Natural killer cell (primary cell): ENCODE measurements around the gene DENND5A. TPM values are rescaled to one million over a fixed set of nuclear protein-coding genes. Genes with fewer than 3 reads are reported as not detected.

ENCODE experiments used
- ATAC-seq, 3 donors: fragments of 150-1000 bp in 2 of 3; fragments of 200-7000 bp in 1 of 3; cut with Tn5 transposase; 1 replicate in 1 of 3; 2 replicates in 2 of 3; pipeline ENCODE4 v1.10.0; 2021; ENCODE audit warnings: mild to moderate bottlenecking in 2 of 3, moderate library complexity in 2 of 3
- DNase-seq, 2 donors: peaks; one replicate each; pipeline versions ENCODE4 v3.0.0 to v3.0.0-alpha.2; 2013 to 2021; ENCODE audit warnings: mixed read lengths in 1 of 2
- H3K27ac ChIP-seq: one replicate; pipeline ENCODE4 v1.5.1; 2013; ENCODE audit warnings: mild to moderate bottlenecking, low read length
- H3K27me3 ChIP-seq: one replicate; pipeline ENCODE4 v1.6.1; 2013; ENCODE audit warnings: low read length; ENCODE audit not compliant: control insufficient read depth, insufficient read depth
- H3K36me3 ChIP-seq: one replicate; pipeline ENCODE4 v1.6.1; 2013; ENCODE audit warnings: low read length; ENCODE audit not compliant: control insufficient read depth, insufficient read depth
- H3K4me1 ChIP-seq: one replicate; pipeline ENCODE4 v1.6.1; 2013; ENCODE audit warnings: low read length; ENCODE audit not compliant: control insufficient read depth, insufficient read depth
- H3K4me3 ChIP-seq: one replicate; pipeline ENCODE4 v1.5.1; 2013; ENCODE audit warnings: low read length
- H3K9me3 ChIP-seq: one replicate; pipeline ENCODE4 v1.6.1; 2013; ENCODE audit warnings: low read length; ENCODE audit not compliant: control insufficient read depth, insufficient read depth
- H3K27ac Mint-ChIP-seq, 2 donors: one replicate each; pipeline ENCODE4 v1.8.0; 2022; ENCODE audit warnings: mild to moderate bottlenecking in 2 of 2, mixed read lengths in 2 of 2, moderate library complexity in 1 of 2
- H3K27me3 Mint-ChIP-seq, 2 donors: one replicate each; pipeline ENCODE4 v1.8.0; 2022; ENCODE audit warnings: low read depth in 2 of 2, mixed read lengths in 2 of 2
- H3K36me3 Mint-ChIP-seq: one replicate; pipeline ENCODE4 v1.8.0; 2022; ENCODE audit warnings: mixed read lengths
- H3K4me1 Mint-ChIP-seq, 2 donors: one replicate each; pipeline ENCODE4 v1.8.0; 2022; ENCODE audit warnings: mixed read lengths in 2 of 2
- H3K4me3 Mint-ChIP-seq: one replicate; pipeline ENCODE4 v1.8.0; 2022; ENCODE audit warnings: mild to moderate bottlenecking, moderate library complexity, mixed read lengths
- H3K9me3 Mint-ChIP-seq, 2 donors: one replicate each; pipeline ENCODE4 v1.8.0; 2022; ENCODE audit warnings: mixed read lengths in 2 of 2
- WGBS: methylation state at CpG from one replicate; pipeline ENCODE4 v1.1.7; 2013; ENCODE audit warnings: missing lambda C conversion rate; ENCODE audit not compliant: insufficient coverage; 5-methylcytosine and 5-hydroxymethylcytosine counted together
- intact Hi-C: fragments of 100-400 bp; cut with micrococcal nuclease; formaldehyde crosslinking; loops from one replicate; pipeline ENCODE4 v1.14.2; 2022
- total RNA-seq, 4 donors: library from RNA; stranded (reverse); fragments of 120-200 nt in 1 of 4; gene quantifications; one replicate each; pipeline versions ENCODE4 v1.2.3 to v1.2.4, GENCODE V29; 2013 to 2022
- TF ChIP-seq, protein P1 (sequence below): fragments of 200-600 bp; IDR thresholded peaks from one replicate; pipeline ENCODE4 v1.8.0; 2022; ENCODE audit warnings: antibody characterized with exemption

DENND5A gene
- total RNA-seq, 3 donors from 2014 or later (not counting 1 experiment from before 2014, with no cell fraction given), result 23.8 to 42.5 (median 38.7) TPM

DNA sequence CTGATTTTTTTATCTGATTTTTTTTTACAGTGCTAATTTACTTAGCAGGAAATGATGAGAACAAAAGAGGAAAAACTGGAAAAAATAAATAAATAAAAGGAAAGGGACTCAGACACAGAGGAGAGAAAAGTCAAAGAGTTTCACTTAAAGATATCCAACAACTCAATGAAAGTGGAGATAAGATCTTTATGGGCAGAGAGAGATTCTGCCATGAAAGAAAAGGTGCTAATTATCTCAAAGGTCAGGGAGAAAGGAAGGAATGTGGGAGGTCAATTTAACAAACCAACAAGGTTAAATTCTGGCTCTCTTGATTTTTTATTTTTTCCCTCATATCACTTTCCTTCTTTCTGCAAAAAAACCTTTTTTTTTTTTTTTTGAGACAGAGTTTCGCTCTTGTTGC, 86.0 kb downstream of the DENND5A start:
- H3K36me3 ChIP-seq, result peaks cover 9% of the 10 kb centered on the region
- Mint-ChIP-seq H3K36me3 (no peaks in the 10 kb centered on the region), H3K4me3 (no peak overlapping the region), H3K4me1 (no peaks in the 10 kb centered on the region), H3K9me3 (no peaks in the 10 kb centered on the region), H3K27ac (no peak overlapping the region), H3K27me3 (no peaks in the 10 kb centered on the region)
- DNase-seq (no peak), ATAC-seq (no peak)
- TF ChIP-seq, protein P1, sequence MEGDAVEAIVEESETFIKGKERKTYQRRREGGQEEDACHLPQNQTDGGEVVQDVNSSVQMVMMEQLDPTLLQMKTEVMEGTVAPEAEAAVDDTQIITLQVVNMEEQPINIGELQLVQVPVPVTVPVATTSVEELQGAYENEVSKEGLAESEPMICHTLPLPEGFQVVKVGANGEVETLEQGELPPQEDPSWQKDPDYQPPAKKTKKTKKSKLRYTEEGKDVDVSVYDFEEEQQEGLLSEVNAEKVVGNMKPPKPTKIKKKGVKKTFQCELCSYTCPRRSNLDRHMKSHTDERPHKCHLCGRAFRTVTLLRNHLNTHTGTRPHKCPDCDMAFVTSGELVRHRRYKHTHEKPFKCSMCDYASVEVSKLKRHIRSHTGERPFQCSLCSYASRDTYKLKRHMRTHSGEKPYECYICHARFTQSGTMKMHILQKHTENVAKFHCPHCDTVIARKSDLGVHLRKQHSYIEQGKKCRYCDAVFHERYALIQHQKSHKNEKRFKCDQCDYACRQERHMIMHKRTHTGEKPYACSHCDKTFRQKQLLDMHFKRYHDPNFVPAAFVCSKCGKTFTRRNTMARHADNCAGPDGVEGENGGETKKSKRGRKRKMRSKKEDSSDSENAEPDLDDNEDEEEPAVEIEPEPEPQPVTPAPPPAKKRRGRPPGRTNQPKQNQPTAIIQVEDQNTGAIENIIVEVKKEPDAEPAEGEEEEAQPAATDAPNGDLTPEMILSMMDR, result no peak
- no peak overlapping the region for H3K27ac ChIP-seq
- H3K27me3 ChIP-seq, result no peaks in the 10 kb centered on the region
- intact Hi-C loops, result no loop called here
- H3K4me1 ChIP-seq, result no peaks in the 10 kb centered on the region
- no peak overlapping the region for H3K4me3 ChIP-seq
- WGBS, result no CpG with 5 or more reads among the region's 1 CpG
- H3K9me3 ChIP-seq, result no peaks in the 10 kb centered on the region

DNA sequence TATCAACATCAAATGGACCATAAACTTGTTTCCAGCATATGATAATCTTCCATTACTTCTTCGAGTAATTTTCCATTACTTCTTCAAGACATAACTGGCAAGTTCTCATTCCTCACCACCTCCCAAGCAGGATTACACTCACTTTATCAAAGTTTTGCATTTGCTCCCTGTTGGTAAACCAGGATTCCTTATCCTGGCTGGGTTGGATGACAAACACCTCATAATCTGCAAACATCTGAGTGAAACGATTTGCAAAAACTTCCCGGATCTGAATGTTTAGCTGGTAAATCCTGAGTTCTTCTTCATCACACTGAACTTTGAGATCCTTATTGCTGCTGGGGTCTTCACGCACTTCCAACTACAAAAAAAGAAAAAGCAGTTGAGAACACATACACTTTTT, 86.4 kb downstream of the DENND5A start:
- Mint-ChIP-seq H3K27ac (no peak overlapping the region), H3K9me3 (no peaks in the 10 kb centered on the region), H3K27me3 (no peaks in the 10 kb centered on the region), H3K36me3 (no peaks in the 10 kb centered on the region), H3K4me1 (no peaks in the 10 kb centered on the region), H3K4me3 (no peak overlapping the region)
- TF ChIP-seq, protein P1, result no peak
- peaks cover 9% of the 10 kb centered on the region for H3K36me3 ChIP-seq
- DNase-seq, result no peak
- H3K4me3 ChIP-seq, result no peak overlapping the region
- no peaks in the 10 kb centered on the region for H3K4me1 ChIP-seq
- intact Hi-C loops, result no loop called here
- no peaks in the 10 kb centered on the region for H3K27me3 ChIP-seq
- no peak overlapping the region for H3K27ac ChIP-seq
- no peaks in the 10 kb centered on the region for H3K9me3 ChIP-seq
- WGBS, result 97% methylated on average over 4 of the region's 4 CpGs
- no peak for ATAC-seq

- Histone ChIP-seq H3K9me3 (no peaks in the 10 kb centered on the region), H3K36me3 (peaks cover 9% of the 10 kb centered on the region), H3K27ac (no peak overlapping the region), H3K4me3 (no peak overlapping the region), H3K27me3 (no peaks in the 10 kb centered on the region), H3K4me1 (no peaks in the 10 kb centered on the region)
- Mint-ChIP-seq H3K4me1 (no peaks in the 10 kb centered on the region), H3K36me3 (no peaks in the 10 kb centered on the region), H3K9me3 (no peaks in the 10 kb centered on the region), H3K27ac (no peak overlapping the region), H3K4me3 (no peak overlapping the region), H3K27me3 (no peaks in the 10 kb centered on the region)
- 100% methylated on average over 2 of the region's 2 CpGs for WGBS
- intact Hi-C loops, result no loop called here
- no peak for ATAC-seq
- no peak for DNase-seq
- TF ChIP-seq, protein P1, result no peak
These were observed 87.6 kb downstream of the DENND5A start for GRCh38 chr11:9177438-9178091.

- H3K27me3 ChIP-seq, result no peaks in the 10 kb centered on the region
- ATAC-seq (no peak), DNase-seq (no peak)
- H3K36me3 Mint-ChIP-seq, result no peaks in the 10 kb centered on the region
- no peak overlapping the region for H3K27ac Mint-ChIP-seq
- H3K4me3 Mint-ChIP-seq, result no peak overlapping the region
- no peaks in the 10 kb centered on the region for H3K27me3 Mint-ChIP-seq
- intact Hi-C loops, result no loop called here
- H3K27ac ChIP-seq, result no peak overlapping the region
- H3K36me3 ChIP-seq, result peaks cover 9% of the 10 kb centered on the region
- H3K4me3 ChIP-seq, result no peak overlapping the region
- H3K9me3 ChIP-seq, result no peaks in the 10 kb centered on the region
- H3K4me1 Mint-ChIP-seq, result no peaks in the 10 kb centered on the region
- TF ChIP-seq, protein P1, result no peak
- H3K4me1 ChIP-seq, result no peaks in the 10 kb centered on the region
- H3K9me3 Mint-ChIP-seq, result no peaks in the 10 kb centered on the region
These were observed 88.6 kb downstream of the DENND5A start for GRCh38 chr11:9176550-9176949.
